Caco-2 (cell line): ENCODE measurements around the gene NFATC2. TPM values are rescaled to one million over a fixed set of nuclear protein-coding genes. Genes with fewer than 3 reads are reported as not detected.

Source experiments
- BruUV-seq: library from RNA; stranded (reverse); fragments of 400-500 nt; replicated peaks from 2 replicates; lab custom pipeline; 2021; lab: Mats Ljungman, UMichigan
- CTCF ChIA-PET: fragments of 300-600 bp; sonication (Branson Sonifier 250); formaldehyde crosslinking; loops from one replicate; lab custom pipeline; 2022; ENCODE audit warnings: antibody characterized with exemption; lab: Charles Lee
- POLR2A ChIA-PET: fragments of 300-600 bp; sonication (Branson Sonifier 250); formaldehyde crosslinking; loops from one replicate; lab custom pipeline; 2022; ENCODE audit warnings: antibody characterized with exemption; lab: Charles Lee
- DNase-seq, 2 experiments: peaks; one replicate each; pipeline versions ENCODE4 v3.0.0 to v3.0.0-alpha.2; 2020 to 2022
- H3K27me3 ChIP-seq: replicated peaks from 2 replicates; pipeline ENCODE4 v1.6.0; 2011; ENCODE audit warnings: low read length; ENCODE audit not compliant: control insufficient read depth, insufficient read depth
- H3K36me3 ChIP-seq: 2 replicates; pipeline ENCODE4 v1.5.1; 2011; ENCODE audit warnings: low read length; ENCODE audit not compliant: control insufficient read depth, insufficient read depth
- H3K4me1 ChIP-seq: fragments of 250-450 bp; sonication (Bioruptor Pico); 2 replicates; pipeline ENCODE4 v1.5.1; 2020; ENCODE audit warnings: mild to moderate bottlenecking
- H3K4me3 ChIP-seq: 2 replicates; pipeline ENCODE4 v1.5.1; 2011; ENCODE audit warnings: low read depth, mild to moderate bottlenecking, control low read depth, low read length
- H3K9me3 ChIP-seq: fragments of 250-450 bp; sonication (Bioruptor Pico); 2 replicates; pipeline ENCODE4 v1.5.1; 2020; ENCODE audit warnings: mild to moderate bottlenecking, moderate library complexity
- H3K27ac Mint-ChIP-seq: one replicate; pipeline ENCODE4 v1.8.0; 2022; ENCODE audit warnings: mixed read lengths; ENCODE audit not compliant: unreplicated experiment
- H3K27me3 Mint-ChIP-seq: one replicate; pipeline ENCODE4 v1.8.0; 2022; ENCODE audit warnings: mixed read lengths; ENCODE audit not compliant: insufficient read depth, unreplicated experiment
- H3K36me3 Mint-ChIP-seq: one replicate; pipeline ENCODE4 v1.8.0; 2022; ENCODE audit warnings: mild to moderate bottlenecking, mixed read lengths; ENCODE audit not compliant: insufficient read depth, unreplicated experiment
- H3K4me1 Mint-ChIP-seq: one replicate; pipeline ENCODE4 v1.8.0; 2022; ENCODE audit warnings: low read depth, mixed read lengths; ENCODE audit not compliant: unreplicated experiment
- H3K4me3 Mint-ChIP-seq: one replicate; pipeline ENCODE4 v1.8.0; 2022; ENCODE audit warnings: mild to moderate bottlenecking, moderate library complexity, mixed read lengths; ENCODE audit not compliant: unreplicated experiment
- H3K9me3 Mint-ChIP-seq: one replicate; pipeline ENCODE4 v1.8.0; 2022; ENCODE audit warnings: mixed read lengths; ENCODE audit not compliant: unreplicated experiment
- intact Hi-C: fragments of 100-400 bp; cut with micrococcal nuclease; formaldehyde crosslinking; loops from one replicate; pipeline ENCODE4 v1.10.0; 2022; ENCODE audit not compliant: unreplicated experiment
- total RNA-seq: library from RNA; stranded (reverse); gene quantifications from 2 replicates; pipeline ENCODE4 v1.2.3, GENCODE V29; 2022
- TF ChIP-seq, protein P1 (sequence below), 2 experiments: fragments of 200-600 bp in 1 of 2; IDR thresholded peaks; 1 replicate in 1 of 2; 2 replicates in 1 of 2; pipeline versions ENCODE4 v1.5.1 to v1.8.0; 2011 to 2022; ENCODE audit warnings: antibody characterized with exemption in 1 of 2, control low read depth in 1 of 2, inconsistent platforms in 1 of 2, low read depth in 1 of 2, low read length in 1 of 2, mild to moderate bottlenecking in 1 of 2, moderate library complexity in 1 of 2; ENCODE audit not compliant: insufficient read depth in 1 of 2, severe bottlenecking in 1 of 2, unreplicated experiment in 1 of 2

The NFATC2 gene
- total RNA-seq, 1 experiment from 2014 or later: 20.8 TPM

DNA sequence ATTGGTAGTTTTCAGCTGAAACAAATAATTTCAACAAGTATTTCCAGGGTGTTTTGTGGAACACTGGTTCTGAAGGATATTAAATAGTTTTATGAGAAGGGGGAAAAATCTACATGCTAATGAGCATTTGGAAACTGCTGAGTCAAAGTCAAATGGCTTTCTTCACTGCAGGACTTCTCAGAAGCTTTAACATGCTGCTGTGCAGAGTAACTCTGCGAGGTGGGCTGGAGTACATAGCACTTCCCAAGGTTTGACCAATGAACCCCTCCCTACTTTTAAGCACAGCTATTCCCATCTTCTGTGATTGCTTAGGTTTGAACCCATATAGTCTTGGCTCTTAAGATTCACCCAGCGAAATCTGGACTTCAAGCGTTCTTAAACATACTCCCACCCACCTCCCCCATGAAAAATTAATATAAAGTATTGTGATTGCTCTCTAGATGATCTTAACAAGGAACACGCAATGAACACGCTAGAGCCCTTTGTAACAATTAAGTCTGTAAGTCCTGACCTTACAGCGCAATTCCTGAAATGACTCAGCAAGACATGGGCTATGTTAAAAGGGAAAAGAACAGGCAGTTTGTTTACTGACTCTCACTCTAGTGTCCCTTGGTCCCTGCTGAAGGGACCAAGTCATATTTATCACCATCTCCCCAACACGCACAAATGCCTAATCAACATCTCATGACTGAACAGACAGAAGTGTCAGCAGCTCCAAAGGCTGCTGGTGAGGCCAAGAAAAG is 105.2 kb downstream of the NFATC2 start:
- Mint-ChIP-seq H3K36me3 (peaks cover 6% of the 10 kb centered on the region), H3K9me3 (no peaks in the 10 kb centered on the region), H3K27me3 (no peaks in the 10 kb centered on the region), H3K27ac (no peak overlapping the region), H3K4me3 (no peak overlapping the region), H3K4me1 (no peaks in the 10 kb centered on the region)
- BruUV-seq: no TSS peak
- no peaks in the 10 kb centered on the region for H3K36me3 ChIP-seq
- no peaks in the 10 kb centered on the region for H3K4me1 ChIP-seq
- ChIA-PET CTCF (no interaction called here), POLR2A (no interaction called here)
- TF ChIP-seq, protein P1, sequence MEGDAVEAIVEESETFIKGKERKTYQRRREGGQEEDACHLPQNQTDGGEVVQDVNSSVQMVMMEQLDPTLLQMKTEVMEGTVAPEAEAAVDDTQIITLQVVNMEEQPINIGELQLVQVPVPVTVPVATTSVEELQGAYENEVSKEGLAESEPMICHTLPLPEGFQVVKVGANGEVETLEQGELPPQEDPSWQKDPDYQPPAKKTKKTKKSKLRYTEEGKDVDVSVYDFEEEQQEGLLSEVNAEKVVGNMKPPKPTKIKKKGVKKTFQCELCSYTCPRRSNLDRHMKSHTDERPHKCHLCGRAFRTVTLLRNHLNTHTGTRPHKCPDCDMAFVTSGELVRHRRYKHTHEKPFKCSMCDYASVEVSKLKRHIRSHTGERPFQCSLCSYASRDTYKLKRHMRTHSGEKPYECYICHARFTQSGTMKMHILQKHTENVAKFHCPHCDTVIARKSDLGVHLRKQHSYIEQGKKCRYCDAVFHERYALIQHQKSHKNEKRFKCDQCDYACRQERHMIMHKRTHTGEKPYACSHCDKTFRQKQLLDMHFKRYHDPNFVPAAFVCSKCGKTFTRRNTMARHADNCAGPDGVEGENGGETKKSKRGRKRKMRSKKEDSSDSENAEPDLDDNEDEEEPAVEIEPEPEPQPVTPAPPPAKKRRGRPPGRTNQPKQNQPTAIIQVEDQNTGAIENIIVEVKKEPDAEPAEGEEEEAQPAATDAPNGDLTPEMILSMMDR (IDR thresholded peaks at IDR 0.05; ENCODE audit: insufficient read depth in 1 of 2, low read depth in 1 of 2, low read length in 1 of 2, severe bottlenecking in 1 of 2, unreplicated experiment in 1 of 2): no peak
- no peaks in the 10 kb centered on the region for H3K27me3 ChIP-seq
- H3K9me3 ChIP-seq: no peaks in the 10 kb centered on the region
- no peak for DNase-seq
- no peak overlapping the region for H3K4me3 ChIP-seq
- intact Hi-C loops: no loop called here

DNA sequence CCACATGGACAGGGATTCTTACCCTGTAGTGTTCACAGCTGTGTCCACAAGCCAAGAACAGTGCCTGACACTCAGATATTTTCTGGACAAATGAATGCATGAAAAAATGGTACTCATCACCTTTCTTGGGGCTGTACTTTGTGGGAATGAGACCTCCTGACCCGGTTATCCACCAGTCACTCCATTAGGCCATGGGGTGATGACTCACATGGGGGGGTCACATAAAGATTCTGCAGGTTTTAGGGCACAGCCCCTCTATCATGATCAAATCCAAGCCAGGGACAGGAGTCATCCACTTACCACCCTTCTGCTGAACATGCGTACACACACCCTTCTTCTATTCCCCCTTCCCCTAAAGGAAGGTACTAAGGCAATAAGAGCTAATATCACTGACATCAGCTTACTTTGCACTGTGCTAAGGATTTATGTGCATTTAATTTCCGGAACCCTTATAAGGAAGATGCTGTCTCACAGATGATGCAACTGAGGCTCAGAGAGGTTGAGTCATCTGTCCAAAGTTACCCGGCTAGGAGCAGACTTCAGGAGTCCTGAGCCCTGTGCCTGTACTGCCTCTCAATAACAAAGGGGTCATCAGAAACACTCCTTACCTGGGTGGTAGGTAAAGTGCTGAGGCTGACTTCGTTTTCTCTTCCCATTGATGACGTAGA is 107.8 kb downstream of the NFATC2 start:
- H3K4me3 ChIP-seq: no peak overlapping the region
- H3K36me3 Mint-ChIP-seq: peaks cover 9% of the 10 kb centered on the region
- no peaks in the 10 kb centered on the region for H3K27me3 Mint-ChIP-seq
- H3K9me3 Mint-ChIP-seq: no peaks in the 10 kb centered on the region
- peaks cover 12% of the 10 kb centered on the region for H3K4me1 Mint-ChIP-seq
- no peaks in the 10 kb centered on the region for H3K36me3 ChIP-seq
- ChIA-PET CTCF (no interaction called here), POLR2A (no interaction called here)
- DNase-seq: no peak
- no peak overlapping the region for H3K4me3 Mint-ChIP-seq
- H3K27ac Mint-ChIP-seq: no peak overlapping the region
- TF ChIP-seq, protein P1 (IDR thresholded peaks at IDR 0.05; ENCODE audit: insufficient read depth in 1 of 2, low read depth in 1 of 2, low read length in 1 of 2, severe bottlenecking in 1 of 2, unreplicated experiment in 1 of 2): no peak
- intact Hi-C loops: no loop called here
- BruUV-seq: no TSS peak
- H3K27me3 ChIP-seq: no peaks in the 10 kb centered on the region
- H3K9me3 ChIP-seq: no peaks in the 10 kb centered on the region
- peaks cover 16% of the 10 kb centered on the region for H3K4me1 ChIP-seq

DNA sequence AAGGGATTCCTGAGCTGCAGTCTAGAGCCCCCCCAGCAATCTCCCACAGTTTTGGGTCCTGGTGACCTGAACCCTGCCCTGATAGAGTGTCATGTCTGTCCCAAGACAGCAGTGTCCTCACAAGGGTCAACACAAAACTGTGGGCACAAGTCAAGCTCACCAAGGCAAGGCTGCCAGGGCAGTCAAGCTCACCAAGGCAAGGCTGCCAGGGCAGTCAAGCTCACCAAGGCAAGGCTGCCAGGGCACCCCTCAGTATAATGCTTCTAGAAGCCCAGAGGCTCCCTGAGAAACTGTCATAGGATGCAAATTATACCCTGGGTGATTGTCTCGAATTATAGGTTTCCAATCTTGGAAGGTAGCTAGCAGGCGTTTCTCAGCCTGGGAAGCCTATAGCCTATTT is 108.5 kb downstream of the NFATC2 start:
- intact Hi-C loops: no loop called here
- Histone ChIP-seq H3K27me3 (no peaks in the 10 kb centered on the region), H3K4me1 (peaks cover 21% of the 10 kb centered on the region), H3K9me3 (no peaks in the 10 kb centered on the region), H3K4me3 (no peak overlapping the region), H3K36me3 (0 out of 2 replicates have a peak, but pooled peaks cover 1% of the 10 kb centered on the region)
- H3K27ac Mint-ChIP-seq: no peak overlapping the region
- peaks cover 9% of the 10 kb centered on the region for H3K36me3 Mint-ChIP-seq
- TF ChIP-seq, protein P1 (IDR thresholded peaks at IDR 0.05; ENCODE audit: insufficient read depth in 1 of 2, low read depth in 1 of 2, low read length in 1 of 2, severe bottlenecking in 1 of 2, unreplicated experiment in 1 of 2): no peak
- H3K9me3 Mint-ChIP-seq: no peaks in the 10 kb centered on the region
- POLR2A ChIA-PET: no interaction called here
- H3K4me1 Mint-ChIP-seq: peaks cover 12% of the 10 kb centered on the region
- no peak for DNase-seq
- no TSS peak for BruUV-seq
- H3K4me3 Mint-ChIP-seq: no peak overlapping the region
- CTCF ChIA-PET: no interaction called here
- no peaks in the 10 kb centered on the region for H3K27me3 Mint-ChIP-seq
